HK-2 (cell line): ENCODE results near the gene KLHL36.
"Not testable (repeated sequence)": the region's sequence is repeated elsewhere in the genome, so short reads cannot be mapped to it uniquely, and the experiment has no call there.

Experiments used
- DNase-seq: peaks from one replicate; pipeline ENCODE4 v3.0.0-alpha.2; 2018; ENCODE audit not compliant: unreplicated experiment

Gene KLHL36

DNA sequence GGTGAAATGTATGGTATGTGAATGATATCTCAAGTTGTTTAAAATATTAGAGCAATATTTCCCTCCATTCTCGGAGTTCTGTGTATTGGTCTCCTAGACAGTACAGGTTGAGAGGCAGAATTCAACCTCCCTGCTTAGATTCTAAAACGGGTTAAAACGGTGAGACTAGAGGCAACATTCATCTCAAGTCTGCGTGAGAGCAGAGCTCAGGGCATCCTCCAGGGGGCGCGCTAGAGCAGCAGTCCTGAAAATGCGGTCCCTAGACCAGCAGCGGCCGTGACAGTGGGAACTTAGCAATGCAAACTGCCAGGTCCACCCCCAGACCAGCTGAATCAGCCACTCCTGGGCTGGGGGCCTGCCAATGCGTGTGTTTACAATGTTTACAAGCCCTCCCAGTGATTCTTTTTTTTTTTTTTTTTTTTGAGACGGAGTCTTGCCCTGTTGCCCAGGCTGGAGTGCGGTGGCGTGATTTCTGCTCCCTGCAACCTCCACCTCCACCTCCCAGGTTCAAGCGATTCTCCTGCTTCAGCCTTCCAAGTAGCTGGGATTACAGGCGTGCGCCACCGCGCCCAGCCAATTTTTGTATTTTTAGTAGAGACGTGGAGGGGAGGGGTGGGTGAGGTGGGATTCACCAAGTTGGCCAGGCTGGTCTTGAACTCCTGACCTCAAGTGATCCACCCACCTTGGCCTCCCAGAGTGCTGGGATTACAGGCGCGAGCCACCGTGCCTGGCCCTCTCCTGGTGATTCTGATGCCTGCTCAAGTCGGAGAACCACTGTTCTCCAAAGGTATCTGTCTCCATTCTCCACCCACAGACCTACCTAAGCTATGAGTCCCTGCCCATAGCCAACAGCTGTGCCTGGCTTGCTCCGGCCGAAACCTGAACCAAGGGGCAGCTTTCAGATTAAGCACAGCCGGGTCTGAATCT lies 24.2 kb downstream of the KLHL36 start:
- DNase-seq: peak; percentile 86

DNA sequence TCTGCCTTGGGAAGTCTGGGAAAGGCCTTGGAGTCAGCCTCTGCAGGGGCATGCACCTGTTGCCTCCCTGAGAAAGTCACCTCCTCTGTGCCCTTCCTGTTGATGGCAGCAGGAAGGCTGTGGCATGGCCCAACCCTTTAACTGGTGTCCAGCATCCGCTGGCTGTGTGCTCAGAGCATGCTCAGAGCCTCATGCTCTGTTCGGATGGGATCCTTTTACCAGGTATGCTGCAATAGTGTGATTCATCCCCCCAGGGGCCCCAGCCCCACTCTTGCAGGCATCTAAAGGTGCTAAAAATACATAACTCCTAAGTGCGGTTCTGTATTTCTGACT lies 24.9 kb downstream of the KLHL36 start:
- DNase-seq: peak; percentile 27

DNA sequence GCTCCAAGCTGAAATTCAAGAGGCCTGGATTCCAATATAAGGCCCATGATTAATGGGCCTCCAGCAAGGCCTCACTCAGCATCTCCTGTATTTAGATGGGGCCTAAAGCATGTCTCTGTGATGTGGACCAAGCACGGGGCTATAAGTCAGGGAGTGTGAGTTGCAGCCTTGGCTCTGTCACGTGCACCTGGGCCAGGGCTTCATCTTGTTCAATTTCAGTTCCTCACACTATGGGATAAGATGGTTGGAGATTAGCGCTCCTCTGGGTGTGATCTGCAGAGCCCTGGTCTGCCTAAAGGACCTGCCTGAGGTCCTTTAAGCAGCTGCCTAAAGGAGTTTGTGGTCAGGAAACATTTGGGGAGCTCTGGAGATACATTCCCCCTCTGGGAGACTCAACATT lies 25.2 kb downstream of the KLHL36 start:
- no peak for DNase-seq

DNA sequence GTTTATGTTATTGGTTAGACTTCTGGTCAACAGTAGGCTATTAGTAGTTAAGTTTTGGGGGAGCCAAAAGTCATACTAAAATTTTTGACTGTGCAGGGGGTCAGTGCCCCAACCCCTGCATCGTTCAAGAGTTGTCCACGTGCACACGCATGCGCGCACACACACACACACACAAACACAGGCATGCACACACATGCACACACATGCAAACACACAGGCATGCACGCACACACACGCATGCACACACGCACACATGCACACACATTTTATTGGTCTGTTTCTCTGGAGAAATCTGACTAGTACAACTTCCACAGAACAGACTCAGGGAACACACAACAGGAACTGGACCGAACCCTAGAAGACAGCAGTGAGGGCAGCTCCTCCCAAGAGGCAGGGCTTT lies 27.1 kb downstream of the KLHL36 start:
- no peak for DNase-seq

DNA sequence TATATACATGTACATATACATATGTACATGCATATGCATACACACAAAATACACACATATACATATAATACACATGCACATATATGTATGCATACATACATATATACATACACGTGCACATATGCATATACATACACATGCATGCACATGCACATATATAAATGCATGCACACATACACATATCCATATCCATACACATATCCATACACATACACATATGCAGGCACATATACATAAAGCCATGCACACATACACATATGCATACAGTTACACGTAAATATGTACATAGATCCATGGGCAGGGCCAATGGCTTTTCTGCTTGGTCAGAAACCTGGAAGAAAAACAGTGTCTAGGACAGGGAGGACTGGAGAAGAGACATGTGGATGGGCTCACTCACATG lies 27.6 kb downstream of the KLHL36 start:
- no peak for DNase-seq

DNA sequence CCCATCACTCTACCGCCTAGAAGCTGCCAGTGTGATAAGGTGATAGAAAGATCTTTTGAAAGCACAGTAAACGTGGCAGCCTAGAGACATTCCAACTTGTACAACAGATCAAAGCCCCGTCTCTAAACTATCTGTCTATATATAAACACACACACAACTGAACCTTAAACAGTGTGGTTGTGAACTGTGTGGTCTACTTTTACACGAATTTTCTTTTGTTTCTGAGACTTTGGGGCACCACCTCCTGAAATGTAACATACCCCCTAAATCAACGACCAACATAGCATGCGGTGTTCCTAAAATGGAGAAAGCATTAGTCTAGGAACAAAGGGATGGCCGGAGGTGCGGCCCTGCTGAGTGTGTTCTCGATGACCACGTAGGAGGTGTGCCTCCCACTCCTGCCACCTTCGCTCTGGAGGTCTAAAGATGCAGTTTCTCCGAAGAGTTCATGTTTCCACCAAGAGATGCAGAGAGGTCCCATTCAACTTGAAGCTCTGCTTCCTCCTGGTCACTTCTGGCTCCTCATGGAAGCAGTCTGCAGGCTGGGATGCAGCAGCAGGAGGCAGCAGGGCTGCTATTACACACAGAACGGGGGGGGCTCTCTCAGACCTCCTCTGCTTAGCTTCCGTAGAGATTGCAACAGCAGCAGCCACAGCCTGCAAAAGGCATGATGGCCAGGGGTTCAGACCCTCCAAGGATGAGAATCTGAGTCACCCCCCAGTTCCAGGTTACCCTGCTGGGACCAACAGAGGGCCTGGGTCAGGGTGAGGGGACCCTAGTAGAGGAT lies 28.9 kb downstream of the KLHL36 start:
- DNase-seq: no peak

DNA sequence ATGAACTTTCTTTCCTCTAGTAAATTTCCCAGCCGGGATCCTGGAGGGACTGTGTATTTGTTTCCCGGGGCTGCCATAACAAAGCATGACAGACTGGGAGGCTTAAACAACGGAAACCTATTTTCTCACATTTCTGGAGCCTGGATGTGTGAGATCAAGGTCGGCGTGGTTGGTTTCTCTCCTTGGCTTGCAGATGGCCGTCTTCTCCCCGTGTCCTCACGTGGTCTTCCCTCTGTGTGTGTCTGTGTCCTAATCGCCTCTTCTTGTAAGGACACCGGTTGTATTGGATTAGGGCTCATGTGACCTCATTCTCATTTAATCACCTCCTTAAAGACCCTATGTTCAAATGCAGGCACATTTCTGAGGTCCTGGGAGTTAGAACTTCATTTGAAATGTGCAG lies 29.5 kb downstream of the KLHL36 start:
- DNase-seq: no peak

DNA sequence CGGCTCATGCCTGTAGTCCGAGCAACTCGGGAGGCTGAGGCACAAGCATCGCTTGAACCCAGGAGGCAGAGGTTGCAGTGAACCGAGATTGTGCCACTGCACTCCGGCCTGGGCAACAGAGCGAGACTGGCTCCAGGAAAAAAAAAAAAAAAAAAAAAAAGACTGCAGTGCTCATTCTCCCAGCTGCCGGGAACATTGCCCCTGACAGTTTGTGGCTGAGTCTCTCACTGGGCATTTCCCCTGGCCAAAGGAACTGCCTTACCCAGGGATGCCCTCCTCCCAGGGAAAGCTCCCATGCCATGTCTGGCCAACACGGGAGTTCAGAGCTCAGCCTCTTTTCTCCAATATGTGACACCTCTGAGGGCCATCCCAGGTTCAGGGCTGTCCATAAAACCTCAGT lies 30.2 kb downstream of the KLHL36 start:
- no peak for DNase-seq

DNA sequence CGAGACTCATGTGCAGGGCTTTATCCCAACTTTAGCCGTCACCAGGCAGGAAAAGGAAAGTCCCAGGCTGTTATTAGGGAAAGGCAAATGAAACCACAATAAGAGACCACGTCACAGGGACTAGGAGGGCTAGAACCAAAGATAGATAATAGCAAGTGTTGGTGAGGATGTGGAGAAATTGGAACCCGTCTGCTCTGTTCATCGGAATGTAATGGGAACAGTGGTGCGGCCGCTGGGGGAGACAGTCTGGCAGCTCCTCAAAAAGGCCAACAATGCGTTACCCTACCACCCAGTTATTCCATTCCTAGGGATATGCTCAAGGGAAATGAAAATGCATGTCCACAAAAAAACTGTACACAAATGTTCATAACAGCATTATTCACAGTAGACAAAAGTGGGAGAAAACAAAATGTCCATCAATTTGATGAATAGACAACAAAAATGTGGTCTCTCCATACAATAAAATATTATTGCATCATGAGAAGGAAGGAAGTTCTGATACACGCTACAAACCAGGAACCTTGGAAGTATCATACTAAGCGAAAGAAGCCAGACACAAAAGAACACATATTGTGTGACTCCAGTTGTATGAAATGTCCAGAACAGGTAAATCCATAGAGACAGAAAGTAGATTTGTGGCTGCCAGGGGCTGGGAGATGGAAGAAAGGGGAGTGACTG lies 32.0 kb downstream of the KLHL36 start:
- DNase-seq: no peak

DNA sequence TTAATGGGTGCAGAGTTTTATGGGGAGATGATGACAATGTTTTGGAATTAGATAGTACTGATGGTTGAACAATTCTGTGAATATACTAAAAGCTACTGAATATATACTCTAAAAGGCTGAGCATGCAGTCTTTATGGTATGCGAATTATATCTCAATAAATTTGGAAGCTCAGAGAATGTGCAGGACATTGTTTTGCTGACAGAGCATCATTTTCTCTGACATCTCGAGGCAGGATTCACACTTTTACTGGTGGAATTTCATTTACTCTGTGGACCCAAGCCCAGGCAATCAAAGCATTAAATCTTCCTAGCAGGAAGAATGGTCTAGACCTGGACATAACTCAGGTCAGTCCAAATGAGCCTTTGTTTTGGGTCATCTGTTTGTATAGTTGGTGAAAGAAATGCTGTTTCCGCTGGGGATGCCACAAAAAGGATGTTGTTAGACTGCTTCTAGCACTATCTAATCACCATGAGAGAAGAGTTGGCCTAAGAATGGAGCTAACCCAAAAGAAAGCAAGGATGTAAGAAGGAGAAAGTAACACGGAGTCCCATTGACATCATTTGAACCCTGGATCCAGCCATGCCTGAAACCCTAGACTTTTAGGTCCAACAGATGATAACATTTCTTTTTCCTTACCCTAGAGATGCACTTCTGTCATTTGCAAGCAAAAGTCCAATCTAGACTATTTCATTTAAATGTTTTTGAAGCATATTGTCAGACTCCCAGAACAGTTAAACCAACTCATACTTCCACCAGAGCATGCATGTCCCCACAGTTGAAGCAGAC lies 32.7 kb downstream of the KLHL36 start:
- DNase-seq: no peak

DNA sequence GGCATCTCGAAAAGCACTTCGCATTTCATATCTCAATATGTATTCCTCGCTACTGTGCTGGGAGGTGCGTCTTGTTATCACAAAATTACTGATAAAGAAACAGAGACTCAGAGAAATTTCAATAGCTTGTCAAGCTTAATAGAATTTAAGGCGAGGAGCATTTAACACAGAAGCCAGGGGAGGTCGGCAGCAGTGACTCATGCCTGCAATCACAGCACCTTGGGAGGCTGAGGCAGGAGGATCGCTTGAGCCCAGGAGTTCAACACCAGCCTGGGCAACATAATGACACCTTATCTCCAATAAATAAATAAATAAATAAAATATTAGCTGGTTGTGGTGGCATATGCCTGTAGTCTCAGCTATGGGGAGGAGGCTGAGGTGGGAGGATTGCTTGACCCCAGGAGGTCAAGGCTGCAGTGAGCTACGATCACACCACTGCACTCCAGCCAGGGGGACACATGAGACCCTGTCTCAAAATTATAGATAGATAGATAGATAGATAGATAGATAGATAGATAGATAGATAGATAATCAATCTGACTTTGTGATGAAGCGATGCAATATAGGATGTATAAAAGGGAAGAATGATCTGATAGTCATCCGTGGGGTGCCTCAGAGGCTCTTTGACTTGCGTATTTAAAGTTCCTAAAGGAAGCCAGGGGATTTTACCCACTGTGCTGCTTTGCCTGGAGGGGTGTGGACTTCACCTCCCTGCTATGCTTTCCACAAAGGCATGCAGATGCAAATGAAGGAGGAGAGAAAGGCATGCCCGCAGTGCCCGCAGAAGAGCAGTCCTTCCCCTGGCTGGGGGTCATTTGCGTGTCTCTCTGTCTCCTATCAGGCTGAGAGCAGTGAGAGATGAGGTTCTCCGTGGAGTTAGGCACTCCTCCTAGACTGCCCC lies 35.6 kb downstream of the KLHL36 start:
- no peak for DNase-seq

DNA sequence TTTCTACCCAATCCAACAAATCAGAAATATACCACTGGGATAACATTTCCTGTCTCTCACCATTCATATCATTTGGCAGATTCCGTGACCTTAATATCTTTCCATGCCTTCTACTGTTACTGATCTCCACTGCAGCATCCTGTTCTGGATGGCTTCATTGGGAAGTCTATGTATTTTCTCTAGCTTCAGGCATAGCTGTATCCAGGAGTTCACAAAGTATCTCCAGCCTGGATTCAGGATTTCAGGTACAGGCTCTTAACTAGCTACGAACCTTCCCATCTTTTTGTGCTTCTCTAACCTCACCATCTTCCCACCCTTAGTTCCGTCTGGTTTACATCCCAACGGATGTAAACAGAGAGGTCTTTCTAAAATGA lies 36.3 kb downstream of the KLHL36 start:
- no peak for DNase-seq

DNA sequence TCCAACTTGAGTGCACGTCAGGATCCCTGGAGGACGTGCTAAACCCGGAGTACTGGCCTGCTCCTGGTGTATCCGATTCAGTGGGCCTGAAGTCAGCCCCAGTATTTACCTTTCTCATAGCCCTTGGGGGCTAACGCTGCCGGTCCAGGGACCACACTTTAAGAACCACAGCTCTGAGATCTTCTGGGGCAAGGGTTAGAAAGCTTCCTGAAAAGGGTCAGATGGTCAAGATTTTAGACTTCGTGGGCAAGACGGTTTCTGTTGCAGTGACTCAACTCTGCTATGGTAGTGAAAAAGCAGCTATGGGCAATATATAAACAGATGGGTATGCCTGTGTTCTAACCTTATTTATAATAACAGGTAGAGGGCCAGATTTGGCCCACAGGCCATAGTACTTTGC lies 36.9 kb downstream of the KLHL36 start:
- DNase-seq: no peak

DNA sequence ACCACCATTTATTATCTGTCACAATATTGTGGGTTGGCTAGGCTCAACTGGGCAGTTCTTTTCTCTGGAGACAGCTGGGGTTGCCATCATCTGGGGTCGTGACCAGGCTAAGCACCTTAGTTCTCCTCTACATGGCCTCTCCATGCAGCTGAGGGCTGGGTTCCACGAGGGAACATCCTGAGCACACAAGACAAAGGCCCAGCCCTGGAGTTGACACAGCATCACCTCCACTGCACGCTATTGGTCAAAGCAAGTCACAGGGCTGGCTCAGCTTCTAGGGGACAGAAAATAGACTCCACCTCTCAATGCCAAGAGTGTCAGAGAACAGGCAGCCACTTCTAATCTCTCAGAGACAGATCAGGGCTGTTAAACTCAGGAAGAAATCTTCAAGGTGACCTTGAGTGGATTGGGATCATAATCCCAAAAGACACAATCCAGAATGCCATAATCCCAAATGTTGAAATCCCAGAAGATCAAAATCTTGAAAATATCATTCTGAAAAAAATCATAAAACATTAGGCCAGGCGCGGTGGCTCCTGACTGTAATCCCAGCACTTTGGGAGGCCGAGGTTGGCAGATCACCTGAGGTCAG lies 38.5 kb downstream of the KLHL36 start:
- no peak for DNase-seq

DNA sequence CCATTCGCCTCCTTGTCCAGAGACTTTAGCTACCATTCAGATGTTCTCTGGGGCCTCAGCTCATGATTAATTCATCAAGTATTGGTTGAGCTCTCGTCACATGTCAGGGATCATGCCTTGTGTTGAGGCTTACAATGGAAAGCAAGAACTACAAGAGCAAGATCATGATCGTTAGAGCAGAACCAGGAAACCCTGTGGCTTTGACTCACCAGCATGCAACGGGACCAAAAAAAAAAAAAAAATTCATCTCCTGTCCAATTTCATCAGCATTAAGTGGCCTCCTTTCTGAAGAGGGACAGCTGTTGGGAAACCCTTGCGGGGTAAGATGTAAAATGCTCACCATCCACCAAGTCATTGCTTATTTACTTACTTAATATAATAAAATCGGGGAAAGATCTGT lies 39.4 kb downstream of the KLHL36 start:
- peak; percentile 63 for DNase-seq

DNA sequence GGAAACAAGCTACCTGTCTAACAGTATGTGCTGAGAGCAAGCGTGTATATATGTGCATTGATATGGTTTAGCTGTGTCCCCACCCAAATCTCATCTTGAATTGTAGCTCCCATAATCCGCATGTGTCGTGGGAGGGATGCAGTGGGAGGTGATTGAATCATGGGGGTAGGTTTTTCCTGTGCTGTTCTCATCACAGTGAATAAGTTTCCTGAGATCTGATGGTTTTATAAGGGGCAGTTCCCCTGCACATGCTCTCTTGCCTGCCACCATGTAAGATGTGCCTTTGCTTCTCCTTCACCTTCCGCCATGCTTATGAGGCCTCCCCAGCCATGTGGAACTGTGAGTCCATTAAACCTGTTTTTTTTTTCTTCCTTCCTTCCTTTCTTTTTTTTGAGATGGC lies 39.9 kb downstream of the KLHL36 start:
- DNase-seq: not testable (repeated sequence)

DNA sequence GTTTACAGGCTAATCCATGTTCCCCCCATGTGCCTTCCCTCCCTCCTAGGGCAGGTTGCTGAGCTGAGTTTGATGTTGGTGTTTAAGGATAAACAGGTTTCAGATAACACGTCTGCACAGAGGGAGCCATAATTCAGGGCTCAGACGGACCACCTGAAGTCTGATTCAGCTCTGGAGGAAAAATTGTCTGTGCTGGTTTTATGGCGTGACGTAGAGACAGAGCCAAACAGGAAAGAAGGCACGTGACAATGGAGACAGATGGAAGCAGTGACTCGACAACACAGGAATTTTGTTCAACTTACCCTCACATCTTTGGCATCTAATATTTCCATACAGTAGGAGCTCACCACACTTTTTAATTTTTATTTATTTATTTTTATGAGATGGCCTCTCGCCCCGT lies 40.8 kb downstream of the KLHL36 start:
- DNase-seq: no peak

DNA sequence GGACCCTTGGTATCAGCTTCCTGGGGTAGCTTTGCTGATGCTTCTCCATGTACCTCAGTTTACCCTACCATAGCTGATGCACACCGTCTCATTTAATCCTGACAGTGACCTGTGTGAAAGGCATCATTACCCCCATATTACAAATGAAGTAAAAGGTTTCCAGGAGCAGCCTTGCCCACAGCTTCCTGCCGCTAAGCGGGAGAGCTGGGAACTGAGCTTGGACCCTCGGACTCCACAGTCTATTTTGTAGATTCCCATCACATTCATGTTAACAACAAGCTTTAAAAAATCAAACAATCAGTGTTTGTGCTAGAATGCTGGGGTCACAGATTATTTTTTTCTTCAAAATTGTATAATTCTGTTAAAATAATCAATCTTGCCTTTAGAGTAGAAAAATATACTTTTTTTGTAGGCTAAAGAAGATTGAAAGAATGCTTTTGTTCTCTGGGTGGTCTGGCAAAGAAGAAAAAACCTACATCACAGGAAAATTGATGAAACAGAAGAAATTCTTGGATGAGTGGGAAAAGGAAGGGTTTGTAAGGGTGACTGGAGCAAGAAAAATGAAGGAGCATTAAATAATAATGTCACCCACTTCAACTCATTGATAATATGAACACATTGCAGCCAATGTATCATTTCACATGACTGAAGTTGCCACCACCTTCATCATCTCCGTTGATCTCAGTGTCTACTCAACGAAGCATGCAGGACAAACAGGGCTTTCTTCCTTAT lies 41.9 kb downstream of the KLHL36 start:
- DNase-seq: no peak

DNA sequence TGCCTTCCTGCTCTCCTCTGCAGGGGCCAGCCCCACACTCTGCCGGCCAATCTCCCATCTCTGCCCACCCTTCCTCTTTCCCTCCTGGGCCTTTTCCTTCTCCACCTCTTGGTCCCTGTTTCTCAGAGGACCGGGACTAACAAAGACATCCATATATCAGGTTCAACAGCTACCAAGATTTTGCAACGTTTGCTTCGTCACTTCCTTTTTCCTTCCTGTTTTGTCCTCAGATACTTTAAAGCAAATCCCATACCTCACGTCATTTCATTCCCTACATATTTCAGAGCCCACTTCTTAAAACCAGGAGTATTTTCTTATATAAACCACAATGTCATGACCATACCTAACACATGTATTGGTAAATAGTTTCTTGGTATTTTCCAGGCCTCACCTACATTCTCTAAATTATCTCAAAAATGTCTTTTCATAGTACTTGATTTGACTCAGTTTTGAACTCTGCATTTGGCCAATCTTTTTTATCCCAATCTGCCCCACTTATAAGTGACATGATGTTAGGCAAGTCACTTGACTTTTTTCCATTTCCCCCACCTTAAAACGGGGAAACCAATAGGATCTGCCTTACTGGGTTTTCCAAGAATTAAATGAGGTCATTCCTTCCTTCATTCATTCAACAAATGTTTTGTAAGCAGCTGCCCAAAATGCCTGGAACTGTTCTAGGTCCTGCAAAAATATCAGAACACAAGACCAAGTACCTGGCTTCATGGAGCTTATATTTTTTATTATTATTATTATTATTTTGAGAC lies 44.3 kb downstream of the KLHL36 start:
- no peak for DNase-seq
